IMR-90 (cell line): ENCODE data around the gene CCT3. TPM values are rescaled to one million over a fixed set of nuclear protein-coding genes. Genes with fewer than 3 reads are reported as not detected.

Experiments used
- ATAC-seq: fragments of 200-7000 bp; cut with Tn5 transposase; 2 replicates; pipeline ENCODE4 v1.9.1; 2020; ENCODE audit warnings: low read depth, mild to moderate bottlenecking, moderate library complexity
- BruUV-seq: library from RNA; stranded (reverse); fragments of 400-500 nt; replicated peaks from 2 replicates; lab custom pipeline; 2021; lab: Mats Ljungman, UMichigan
- CTCF ChIA-PET: fragments of 300-600 bp; formaldehyde crosslinking; extraction: SDS; loops from one replicate; lab custom pipeline; 2021; ENCODE audit warnings: antibody characterized with exemption; lab: Yijun Ruan, JAX
- POLR2A ChIA-PET: fragments of 300-600 bp; sonication (Branson Sonifier 250); formaldehyde crosslinking; loops from one replicate; lab custom pipeline; 2022; ENCODE audit warnings: antibody characterized with exemption; ENCODE audit not compliant: unreplicated experiment; lab: Charles Lee
- DNase-seq: peaks from one replicate; pipeline ENCODE4 v3.0.0; 2013
- H2AFZ ChIP-seq: replicated peaks from 2 replicates; pipeline ENCODE3; 2013; ENCODE audit warnings: low read length, mild to moderate bottlenecking; ENCODE audit not compliant: poor library complexity
- H2AK5ac ChIP-seq: 2 replicates; pipeline ENCODE4 v1.6.1; 2013; ENCODE audit warnings: low read depth, low read length, inconsistent platforms
- H2AK9ac ChIP-seq: replicated peaks from 2 replicates; pipeline ENCODE3; 2013; ENCODE audit warnings: mild to moderate bottlenecking, low read depth, low read length, moderate library complexity; ENCODE audit not compliant: poor library complexity
- H2BK120ac ChIP-seq: 2 replicates; pipeline ENCODE4 v1.6.1; 2013; ENCODE audit warnings: low read depth, low read length, inconsistent platforms
- H2BK15ac ChIP-seq: 3 replicates; pipeline ENCODE4 v1.6.1; 2013; ENCODE audit warnings: low read depth, low read length, inconsistent platforms
- H2BK20ac ChIP-seq: 2 replicates; pipeline ENCODE4 v1.6.1; 2013; ENCODE audit warnings: low read depth, mild to moderate bottlenecking, inconsistent platforms, low read length, moderate library complexity
- H2BK5ac ChIP-seq: 2 replicates; pipeline ENCODE4 v1.6.1; 2013; ENCODE audit warnings: mild to moderate bottlenecking, low read depth, low read length, inconsistent platforms; ENCODE audit not compliant: poor library complexity, severe bottlenecking
- H3K14ac ChIP-seq: replicated peaks from 2 replicates; pipeline ENCODE4 v1.6.1; 2013; ENCODE audit warnings: low read depth, low read length, inconsistent platforms
- H3K18ac ChIP-seq: 2 replicates; pipeline ENCODE4 v1.6.1; 2013; ENCODE audit warnings: low read depth, low read length, control low read depth
- H3K23ac ChIP-seq: 2 replicates; pipeline ENCODE4 v1.6.1; 2013; ENCODE audit warnings: low read depth, low read length, inconsistent platforms
- H3K27ac ChIP-seq: 2 replicates; pipeline ENCODE4 v1.5.1; 2013; ENCODE audit warnings: mild to moderate bottlenecking, control low read depth, low read length; ENCODE audit not compliant: insufficient read depth
- H3K27me3 ChIP-seq: 2 replicates; pipeline ENCODE4 v1.6.1; 2013; ENCODE audit warnings: low read length; ENCODE audit not compliant: control insufficient read depth, insufficient read depth
- H3K36me3 ChIP-seq: 2 replicates; pipeline ENCODE4 v1.6.1; 2013; ENCODE audit warnings: low read length, mixed read lengths; ENCODE audit not compliant: control insufficient read depth, insufficient read depth
- H3K4ac ChIP-seq: 2 replicates; pipeline ENCODE4 v1.6.1; 2013; ENCODE audit warnings: low read depth, low read length, inconsistent platforms
- H3K4me1 ChIP-seq: 2 replicates; pipeline ENCODE4 v1.6.1; 2013; ENCODE audit warnings: low read length, mixed read lengths; ENCODE audit not compliant: control insufficient read depth, insufficient read depth
- H3K4me2 ChIP-seq: 2 replicates; pipeline ENCODE4 v1.6.1; 2013; ENCODE audit warnings: low read depth, mild to moderate bottlenecking, control low read depth, low read length, moderate library complexity
- H3K4me3 ChIP-seq: 2 replicates; pipeline ENCODE4 v1.5.1; 2013; ENCODE audit warnings: low read depth, mild to moderate bottlenecking, control low read depth, low read length, moderate library complexity; ENCODE audit not compliant: insufficient read depth
- H3K56ac ChIP-seq: 2 replicates; pipeline ENCODE4 v1.6.1; 2013; ENCODE audit warnings: low read length, inconsistent platforms; ENCODE audit not compliant: insufficient read depth; ENCODE audit errors: extremely low read depth
- H3K79me1 ChIP-seq, 2 experiments: 2 replicates each; pipeline ENCODE4 v1.6.1; 2013; ENCODE audit warnings: low read length in 2 of 2, inconsistent platforms in 1 of 2, low read depth in 1 of 2
- H3K9ac ChIP-seq: 2 replicates; pipeline ENCODE4 v1.6.1; 2013; ENCODE audit warnings: low read depth, low read length, control low read depth
- H3K9me1 ChIP-seq: 2 replicates; pipeline ENCODE4 v1.6.1; 2013; ENCODE audit warnings: low read length, inconsistent platforms; ENCODE audit not compliant: insufficient read depth
- H3K9me3 ChIP-seq: 2 replicates; pipeline ENCODE4 v1.6.1; 2013; ENCODE audit warnings: low read length; ENCODE audit not compliant: control insufficient read depth, insufficient read depth
- H4K20me1 ChIP-seq: 2 replicates; pipeline ENCODE4 v1.6.1; 2013; ENCODE audit warnings: low read length, inconsistent platforms; ENCODE audit not compliant: insufficient read depth
- H4K5ac ChIP-seq: 2 replicates; pipeline ENCODE4 v1.6.1; 2013; ENCODE audit warnings: mild to moderate bottlenecking, low read depth, low read length, control low read depth
- H4K8ac ChIP-seq, 2 experiments: 2 replicates each; pipeline ENCODE4 v1.6.1; 2013; ENCODE audit warnings: low read depth in 2 of 2, low read length in 2 of 2, control low read depth in 1 of 2, inconsistent platforms in 1 of 2
- H4K91ac ChIP-seq: 2 replicates; pipeline ENCODE4 v1.6.1; 2013; ENCODE audit warnings: low read depth, low read length, inconsistent platforms; ENCODE audit not compliant: insufficient read depth
- BHLHE40 ChIP-seq: fragments of 150-350 bp; IDR thresholded peaks from 2 replicates; pipeline ENCODE4 v1.6.1; 2016; ENCODE audit warnings: mild to moderate bottlenecking, low read depth, low read length
- CEBPB ChIP-seq: IDR thresholded peaks from 2 replicates; pipeline ENCODE4 v1.6.1; 2012; ENCODE audit warnings: low read depth, low read length, improper control_type of control experiment
- CHD1 ChIP-seq: IDR thresholded peaks from 2 replicates; pipeline ENCODE4 v1.6.1; 2012; ENCODE audit warnings: low read depth, low read length, improper control_type of control experiment
- CTCF ChIP-seq: conservative IDR thresholded peaks from 2 replicates; pipeline ENCODE4 v1.5.1; 2012; ENCODE audit warnings: mild to moderate bottlenecking, low read depth, low read length, improper control_type of control experiment
- ELK1 ChIP-seq: fragments of 150-350 bp; IDR thresholded peaks from 2 replicates; pipeline ENCODE4 v1.6.1; 2016; ENCODE audit warnings: low read depth, mild to moderate bottlenecking, low read length, moderate library complexity, borderline replicate concordance
- FOS ChIP-seq: fragments of 150-350 bp; IDR thresholded peaks from 2 replicates; pipeline ENCODE4 v1.6.1; 2016; ENCODE audit warnings: low read depth, low read length
- MAFK ChIP-seq: IDR thresholded peaks from 2 replicates; pipeline ENCODE4 v1.6.1; 2012; ENCODE audit warnings: low read depth, low read length, improper control_type of control experiment
- MAZ ChIP-seq: IDR thresholded peaks from 2 replicates; pipeline ENCODE4 v1.6.1; 2012; ENCODE audit warnings: low read depth, mild to moderate bottlenecking, low read length, improper control_type of control experiment, moderate library complexity, borderline replicate concordance
- MXI1 ChIP-seq: IDR thresholded peaks from 2 replicates; pipeline ENCODE4 v1.6.1; 2012; ENCODE audit warnings: low read depth, mild to moderate bottlenecking, low read length, moderate library complexity, borderline replicate concordance
- NFE2L2 ChIP-seq: fragments of 150-350 bp; IDR thresholded peaks from 2 replicates; pipeline ENCODE4 v1.6.1; 2016; ENCODE audit warnings: low read depth, mild to moderate bottlenecking, low read length
- POLR2A ChIP-seq: IDR thresholded peaks from 2 replicates; pipeline ENCODE4 v1.6.1; 2012; ENCODE audit warnings: mild to moderate bottlenecking, low read depth, low read length
- RAD21 ChIP-seq: IDR thresholded peaks from 2 replicates; pipeline ENCODE4 v1.6.1; 2012; ENCODE audit warnings: low read length, improper control_type of control experiment
- RCOR1 ChIP-seq: IDR thresholded peaks from 2 replicates; pipeline ENCODE4 v1.6.1; 2012; ENCODE audit warnings: mild to moderate bottlenecking, low read length, improper control_type of control experiment; ENCODE audit not compliant: insufficient replicate concordance
- RFX5 ChIP-seq: IDR thresholded peaks from 2 replicates; pipeline ENCODE4 v1.8.0; 2012; ENCODE audit warnings: low read depth, mild to moderate bottlenecking, low read length, moderate library complexity
- SMC3 ChIP-seq: fragments of 150-350 bp; IDR thresholded peaks from 2 replicates; pipeline ENCODE4 v1.6.1; 2016; ENCODE audit warnings: low read depth, mild to moderate bottlenecking, antibody characterized with exemption, low read length, moderate library complexity
- USF2 ChIP-seq: fragments of 150-350 bp; IDR thresholded peaks from 2 replicates; pipeline ENCODE4 v1.6.1; 2017; ENCODE audit warnings: mild to moderate bottlenecking, antibody characterized with exemption, low read length, low read depth
- dilution Hi-C: fragments of 300-500 bp; cut with HindIII; formaldehyde crosslinking; loops from one replicate; pipeline ENCODE4 v1.14.3; 2018; ENCODE audit warnings: low sequenced_read_pairs; ENCODE audit not compliant: unreplicated experiment
- in situ Hi-C: fragments of 300-500 bp; cut with MboI; formaldehyde crosslinking; loops from 3 replicates; pipeline ENCODE4 v1.14.3; 2019; ENCODE audit warnings: low sequenced_read_pairs, inconsistent platforms, mixed read lengths
- intact Hi-C: fragments of 100-400 bp; cut with micrococcal nuclease; formaldehyde crosslinking; loops from 2 replicates; pipeline ENCODE4 v1.10.0; 2022
- polyA plus RNA-seq, 3 experiments: library from polyadenylated mRNA; depleted of rRNA; stranded (reverse); fragments of >200 nt; gene quantifications; 2 replicates each; pipeline ENCODE4 v1.2.3, GENCODE V29; 2012; ENCODE audit warnings: low replicate concordance in 1 of 3
- total RNA-seq: library from RNA; depleted of rRNA; stranded (reverse); fragments of >200 nt; gene quantifications from 2 replicates; pipeline ENCODE4 v1.2.3, GENCODE V29; 2012

Gene CCT3
- total and polyA plus RNA-seq, 2 of the 4 experiments (the other 2 are of a cell fraction), result 313 to 595 TPM

- TF ChIP-seq FOS (no peak), NFE2L2 (no peak), SMC3 (no peak), USF2 (no peak), CHD1 (no peak), MAFK (no peak), RFX5 (no peak), ELK1 (no peak), CEBPB (no peak), MAZ (no peak), MXI1 (no peak), CTCF (no peak), RCOR1 (no peak), RAD21 (no peak), BHLHE40 (no peak), POLR2A (no peak)
- no peak overlapping the region for H3K18ac ChIP-seq
- no peak overlapping the region for H2BK20ac ChIP-seq
- H3K4me3 ChIP-seq, result no peak overlapping the region
- no peak overlapping the region for H4K8ac ChIP-seq
- no peak overlapping the region for H4K91ac ChIP-seq
- H2BK5ac ChIP-seq, result no peak overlapping the region
- DNase-seq (no peak), ATAC-seq (no peak; the same call in 1 of the 2 replicates)
- no peak overlapping the region for H2BK15ac ChIP-seq
- peak overlapping the region; percentile 52; the same call in 1 of the 2 replicates for H3K27ac ChIP-seq
- H2AK5ac ChIP-seq, result no peak overlapping the region
- H3K56ac ChIP-seq, result no peak overlapping the region
- no peak overlapping the region for H3K14ac ChIP-seq
- peaks cover 48% of the 10 kb centered on the region for H3K36me3 ChIP-seq
- peaks cover 30% of the 10 kb centered on the region for H4K20me1 ChIP-seq
- peaks cover 8% of the 10 kb centered on the region for H3K4me1 ChIP-seq
- no TSS peak for BruUV-seq
- H2BK120ac ChIP-seq, result no peak overlapping the region
- ChIA-PET POLR2A (no interaction called here), CTCF (no interaction called here)
- no peaks in the 10 kb centered on the region for H3K27me3 ChIP-seq
- no peak overlapping the region for H2AK9ac ChIP-seq
- intact Hi-C loops, result no loop called here
- H3K9ac ChIP-seq, result no peak overlapping the region
- H3K9me3 ChIP-seq, result no peaks in the 10 kb centered on the region
- no peak overlapping the region for H4K5ac ChIP-seq
- no peak overlapping the region for H3K23ac ChIP-seq
- in situ Hi-C loops, result no loop called here
- no peak overlapping the region for H3K4ac ChIP-seq
- no peak overlapping the region for H2AFZ ChIP-seq
- H3K9me1 ChIP-seq, result peaks cover 4% of the 10 kb centered on the region
- no peak overlapping the region for H3K4me2 ChIP-seq
- peaks cover 29 to 58% of the 10 kb centered on the region in 2 experiments for H3K79me1 ChIP-seq
- dilution Hi-C loops, result no loop called here
Observed at GRCh38 chr1:156276532-156276931, 61.6 kb downstream of the CCT3 start.
